ENCODE results near the gene CRY1.

GRCh38 chr12:107017042-107017441, 76.3 kb downstream of the CRY1 start:
- TF ChIP-seq CTCF (IDR thresholded peaks at IDR 0.05) = no peak
- no peak for TF ChIP-seq REST (IDR thresholded peaks at IDR 0.05; ENCODE audit: low read depth, low read length)
- no peak for TF ChIP-seq EP300 (IDR thresholded peaks at IDR 0.05; ENCODE audit: borderline replicate concordance in 1 of 2, low read depth in 1 of 2, low read length in 1 of 2)
- TF ChIP-seq RAD21 (IDR thresholded peaks at IDR 0.05; ENCODE audit: low read length) = no peak
- TF ChIP-seq YY1 (IDR thresholded peaks at IDR 0.05; ENCODE audit: low read depth) = no peak
- no peak for TF ChIP-seq ELF1 (IDR thresholded peaks at IDR 0.05)
- no peak for TF ChIP-seq JUND (IDR thresholded peaks at IDR 0.05)
- TF ChIP-seq NFIC (IDR thresholded peaks at IDR 0.05; ENCODE audit: borderline replicate concordance) = no peak
- no peak for TF ChIP-seq MAX (IDR thresholded peaks at IDR 0.05; ENCODE audit: low read depth)
- no peak for TF ChIP-seq GABPA (IDR thresholded peaks at IDR 0.05; ENCODE audit: low read depth)
- TF ChIP-seq RXRA (IDR thresholded peaks at IDR 0.05; ENCODE audit: borderline replicate concordance, low read depth) = no peak
- no peak for TF ChIP-seq GATA2 (CRISPR knock-in tag; IDR thresholded peaks at IDR 0.05)
- TF ChIP-seq RFX5 (IDR thresholded peaks at IDR 0.05; ENCODE audit: low read length) = no peak
